ENCODE results near the gene MCIDAS.

MCIDAS gene

DNA sequence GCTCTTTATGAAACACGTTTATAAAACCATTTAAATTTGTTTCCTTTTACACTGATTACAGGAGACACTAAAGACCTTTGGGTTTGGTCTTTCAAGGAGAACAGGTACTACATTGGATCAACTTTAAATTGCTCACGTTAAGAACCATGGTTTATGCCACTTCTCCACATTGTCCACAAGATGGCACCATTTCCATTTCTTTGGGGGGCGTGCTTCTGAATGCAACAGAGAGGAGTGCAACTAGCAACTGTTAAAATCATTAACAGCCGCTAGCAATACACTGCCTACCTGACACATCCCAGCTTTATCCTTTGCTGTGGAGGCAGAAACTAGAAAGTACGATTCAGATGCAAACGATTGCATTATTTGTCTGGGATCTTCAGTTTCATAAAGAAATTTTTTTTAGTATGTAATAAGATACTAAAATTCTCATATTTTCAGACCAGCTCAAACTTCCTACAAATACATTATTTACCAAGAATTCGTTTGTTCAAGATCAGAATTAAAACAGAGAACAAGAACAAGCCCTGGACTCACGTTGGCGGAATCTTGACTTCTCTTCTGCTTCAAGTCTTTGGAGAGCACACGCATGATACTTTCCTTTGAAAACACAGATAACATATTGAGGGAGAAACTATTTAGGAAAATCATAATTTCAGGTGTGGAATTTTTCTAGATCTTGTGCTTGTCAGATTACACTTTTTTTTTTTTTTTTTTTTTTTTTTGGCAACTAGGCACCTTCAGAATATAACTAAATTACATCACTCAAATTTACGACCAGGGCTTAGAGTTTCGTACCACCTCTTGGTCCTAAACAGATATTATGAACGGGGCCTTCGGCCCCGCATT is 54.8 kb downstream of the MCIDAS start:
- no peaks in the 10 kb centered on the region for H3F3A ChIP-seq (ENCODE audit: insufficient read depth, low read length)
- H4K20me1 ChIP-seq (ENCODE audit: insufficient read depth, low read length): no peaks in the 10 kb centered on the region
- no peak overlapping the region for H3K27ac ChIP-seq (ENCODE audit: low read depth, low read length, poor library complexity, severe bottlenecking)
- H3K4me2 ChIP-seq (ENCODE audit: low read length): peak overlapping the region; percentile 93
- H3K4me3 ChIP-seq (ENCODE audit: low read depth, low read length, poor library complexity, severe bottlenecking): peak overlapping the region; percentile 65
- no peaks in the 10 kb centered on the region for H3K27me3 ChIP-seq (ENCODE audit: insufficient read depth, low read length)
- H3K36me3 ChIP-seq (ENCODE audit: insufficient read depth, low read length): no peaks in the 10 kb centered on the region
- TF ChIP-seq, protein P1, sequence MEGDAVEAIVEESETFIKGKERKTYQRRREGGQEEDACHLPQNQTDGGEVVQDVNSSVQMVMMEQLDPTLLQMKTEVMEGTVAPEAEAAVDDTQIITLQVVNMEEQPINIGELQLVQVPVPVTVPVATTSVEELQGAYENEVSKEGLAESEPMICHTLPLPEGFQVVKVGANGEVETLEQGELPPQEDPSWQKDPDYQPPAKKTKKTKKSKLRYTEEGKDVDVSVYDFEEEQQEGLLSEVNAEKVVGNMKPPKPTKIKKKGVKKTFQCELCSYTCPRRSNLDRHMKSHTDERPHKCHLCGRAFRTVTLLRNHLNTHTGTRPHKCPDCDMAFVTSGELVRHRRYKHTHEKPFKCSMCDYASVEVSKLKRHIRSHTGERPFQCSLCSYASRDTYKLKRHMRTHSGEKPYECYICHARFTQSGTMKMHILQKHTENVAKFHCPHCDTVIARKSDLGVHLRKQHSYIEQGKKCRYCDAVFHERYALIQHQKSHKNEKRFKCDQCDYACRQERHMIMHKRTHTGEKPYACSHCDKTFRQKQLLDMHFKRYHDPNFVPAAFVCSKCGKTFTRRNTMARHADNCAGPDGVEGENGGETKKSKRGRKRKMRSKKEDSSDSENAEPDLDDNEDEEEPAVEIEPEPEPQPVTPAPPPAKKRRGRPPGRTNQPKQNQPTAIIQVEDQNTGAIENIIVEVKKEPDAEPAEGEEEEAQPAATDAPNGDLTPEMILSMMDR (IDR thresholded peaks at IDR 0.05; ENCODE audit: low read length): peak; percentile 85
- TF ChIP-seq EZH2 (IDR thresholded peaks at IDR 0.05; ENCODE audit: borderline replicate concordance, low read length): no peak
- H2AFZ ChIP-seq (ENCODE audit: low read length): no peak overlapping the region
- H3K4me1 ChIP-seq (ENCODE audit: insufficient read depth, low read length, severe bottlenecking): peaks cover 31% of the 10 kb centered on the region
- no peaks in the 10 kb centered on the region for H3K79me2 ChIP-seq (ENCODE audit: insufficient read depth, low read length)
- no peaks in the 10 kb centered on the region for H3K9me3 ChIP-seq (ENCODE audit: low read length)
- no peak overlapping the region; the same call in 1 of the 2 replicates for H3K9ac ChIP-seq (ENCODE audit: low read length)
- H3K9me2 ChIP-seq (ENCODE audit: low read depth, low read length): no peaks in the 10 kb centered on the region

DNA sequence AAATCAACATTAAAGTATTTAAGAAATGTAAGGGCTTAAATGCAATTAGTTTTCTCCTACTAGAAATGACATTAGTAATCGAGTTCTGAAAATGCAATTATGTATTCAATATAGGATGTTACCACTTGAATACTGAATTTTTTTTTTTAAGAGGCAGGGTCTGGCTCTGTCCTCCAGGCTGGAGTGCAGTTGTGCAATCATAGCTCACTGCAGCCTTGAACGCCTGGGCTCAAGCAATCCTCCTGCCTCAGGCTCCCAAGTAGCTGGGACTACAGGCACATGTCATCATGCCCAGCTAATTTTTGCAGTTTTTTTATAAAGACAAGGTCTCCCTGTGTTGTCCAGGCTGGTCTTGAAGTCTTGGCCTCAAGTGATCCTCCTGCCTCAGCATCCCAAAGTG is 55.6 kb downstream of the MCIDAS start:
- H4K20me1 ChIP-seq (ENCODE audit: insufficient read depth, low read length): no peaks in the 10 kb centered on the region
- no peak overlapping the region for H3K27ac ChIP-seq (ENCODE audit: low read depth, low read length, poor library complexity, severe bottlenecking)
- H2AFZ ChIP-seq (ENCODE audit: low read length): no peak overlapping the region
- H3F3A ChIP-seq (ENCODE audit: insufficient read depth, low read length): no peaks in the 10 kb centered on the region
- H3K4me2 ChIP-seq (ENCODE audit: low read length): no peak overlapping the region
- no peaks in the 10 kb centered on the region for H3K36me3 ChIP-seq (ENCODE audit: insufficient read depth, low read length)
- no peaks in the 10 kb centered on the region for H3K9me2 ChIP-seq (ENCODE audit: low read depth, low read length)
- no peak overlapping the region for H3K9ac ChIP-seq (ENCODE audit: low read length)
- H3K79me2 ChIP-seq (ENCODE audit: insufficient read depth, low read length): no peaks in the 10 kb centered on the region
- no peaks in the 10 kb centered on the region for H3K27me3 ChIP-seq (ENCODE audit: insufficient read depth, low read length)
- no peaks in the 10 kb centered on the region for H3K9me3 ChIP-seq (ENCODE audit: low read length)
- TF ChIP-seq, protein P1 (IDR thresholded peaks at IDR 0.05; ENCODE audit: low read length): no peak
- no peak for TF ChIP-seq EZH2 (IDR thresholded peaks at IDR 0.05; ENCODE audit: borderline replicate concordance, low read length)
- H3K4me1 ChIP-seq (ENCODE audit: insufficient read depth, low read length, severe bottlenecking): peaks cover 26% of the 10 kb centered on the region
- no peak overlapping the region for H3K4me3 ChIP-seq (ENCODE audit: low read depth, low read length, poor library complexity, severe bottlenecking)

Measured in OCI-LY1 (cell line).